Muscle layer of colon (tissue), 2 donors: ENCODE measurements around the gene SACS.

ENCODE experiments used
- H3K27ac ChIP-seq: one replicate; pipeline ENCODE4 v1.7.0; 2013; ENCODE audit warnings: low read depth, mild to moderate bottlenecking, low read length, moderate library complexity
- H3K27me3 ChIP-seq, 2 donors: one replicate each; pipeline ENCODE4 v1.7.0; 2013; ENCODE audit warnings: low read length in 2 of 2, mild to moderate bottlenecking in 2 of 2; ENCODE audit not compliant: insufficient read depth in 2 of 2, control insufficient read depth in 1 of 2
- H3K36me3 ChIP-seq: one replicate; pipeline ENCODE4 v1.7.0; 2013; ENCODE audit warnings: mild to moderate bottlenecking, low read length; ENCODE audit not compliant: insufficient read depth
- H3K4me1 ChIP-seq: one replicate; pipeline ENCODE4 v1.7.0; 2013; ENCODE audit warnings: mild to moderate bottlenecking, low read length; ENCODE audit not compliant: insufficient read depth
- H3K4me3 ChIP-seq, 2 donors: one replicate each; pipeline ENCODE4 v1.7.0; 2013; ENCODE audit warnings: low read length in 2 of 2, low read depth in 1 of 2, mild to moderate bottlenecking in 1 of 2, moderate library complexity in 1 of 2
- H3K9ac ChIP-seq: one replicate; pipeline ENCODE4 v1.7.0; 2013; ENCODE audit warnings: low read length
- H3K9me3 ChIP-seq: one replicate; pipeline ENCODE4 v1.7.0; 2013; ENCODE audit warnings: mild to moderate bottlenecking, low read length
- donor health status: abdominal sarcoma.
- donor health status: Adenocarcinoma of cecum.

Gene SACS

DNA sequence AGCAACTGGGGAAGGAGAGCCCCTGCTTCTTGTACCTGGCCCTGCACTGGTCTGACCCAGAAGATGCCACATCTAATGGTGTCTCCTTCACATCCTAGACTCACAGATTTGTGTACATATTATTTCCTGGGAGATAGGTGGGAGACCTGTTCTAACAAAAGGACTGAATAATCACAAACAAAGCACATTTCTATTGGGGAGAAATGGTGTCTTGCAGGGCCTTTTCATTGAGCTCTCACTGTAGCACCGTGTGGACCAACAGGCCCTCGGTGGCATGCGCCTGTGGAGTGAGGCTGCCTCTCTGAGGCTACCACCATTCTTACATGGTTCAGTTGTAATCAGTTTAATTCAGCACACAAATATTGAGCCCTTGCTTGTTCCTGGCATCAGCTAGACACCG lies 989 bp upstream of the SACS start:
- Histone ChIP-seq H3K27ac (no peak overlapping the region), H3K4me3 (no peak overlapping the region), H3K36me3 (no peaks in the 10 kb centered on the region), H3K27me3 (no peaks in the 10 kb centered on the region), H3K9ac (no peak overlapping the region), H3K4me1 (peaks cover 5% of the 10 kb centered on the region), H3K9me3 (no peaks in the 10 kb centered on the region)

DNA sequence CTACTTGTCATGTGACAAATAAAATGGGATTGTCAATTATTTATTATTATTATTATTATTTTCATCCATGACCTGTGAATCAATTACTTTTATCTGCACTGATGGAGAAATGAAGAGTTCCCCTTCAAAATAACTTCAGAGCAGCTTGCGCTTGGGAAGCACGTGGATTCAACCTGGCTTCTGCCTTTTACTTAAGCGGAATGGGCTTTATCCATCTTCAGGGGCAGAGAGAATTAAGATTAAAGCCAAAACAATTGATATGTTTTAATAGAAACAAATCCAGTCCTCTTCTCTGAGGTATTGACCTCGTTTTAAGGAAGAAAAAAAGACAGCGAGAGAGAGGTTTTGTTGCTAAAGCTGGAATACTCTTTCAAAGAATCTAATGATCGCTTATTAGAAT lies 876 bp downstream of the SACS start:
- H3K27ac ChIP-seq = peak overlapping the region; percentile 36
- H3K4me1 ChIP-seq = peaks cover 13% of the 10 kb centered on the region
- no peaks in the 10 kb centered on the region for H3K36me3 ChIP-seq
- no peaks in the 10 kb centered on the region for H3K9me3 ChIP-seq
- H3K9ac ChIP-seq = no peak overlapping the region
- no peaks in the 10 kb centered on the region for H3K27me3 ChIP-seq
- no peak overlapping the region for H3K4me3 ChIP-seq

DNA sequence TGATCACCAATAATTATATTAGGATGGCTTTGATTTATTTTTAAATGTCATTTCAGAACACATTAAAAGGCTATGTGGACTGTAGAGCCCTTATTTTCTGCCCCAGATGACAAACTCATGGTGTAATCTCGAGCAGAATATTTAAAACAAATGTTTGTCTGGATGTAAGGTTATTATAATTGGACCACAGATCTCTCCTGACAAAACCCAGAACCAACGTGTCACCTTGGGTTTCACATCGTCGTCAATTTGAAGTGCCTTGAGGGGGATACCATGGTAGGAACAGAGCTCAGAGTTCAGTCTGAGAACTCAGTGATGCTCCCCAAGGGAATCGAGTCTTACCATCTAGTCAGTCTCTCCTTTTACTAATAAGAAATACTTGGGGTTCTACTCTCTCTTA lies 2.8 kb downstream of the SACS start:
- no peaks in the 10 kb centered on the region for H3K27me3 ChIP-seq
- H3K9ac ChIP-seq = no peak overlapping the region
- peaks cover 25% of the 10 kb centered on the region for H3K4me1 ChIP-seq
- no peaks in the 10 kb centered on the region for H3K9me3 ChIP-seq
- H3K27ac ChIP-seq = no peak overlapping the region
- H3K36me3 ChIP-seq = no peaks in the 10 kb centered on the region
- H3K4me3 ChIP-seq = no peak overlapping the region

DNA sequence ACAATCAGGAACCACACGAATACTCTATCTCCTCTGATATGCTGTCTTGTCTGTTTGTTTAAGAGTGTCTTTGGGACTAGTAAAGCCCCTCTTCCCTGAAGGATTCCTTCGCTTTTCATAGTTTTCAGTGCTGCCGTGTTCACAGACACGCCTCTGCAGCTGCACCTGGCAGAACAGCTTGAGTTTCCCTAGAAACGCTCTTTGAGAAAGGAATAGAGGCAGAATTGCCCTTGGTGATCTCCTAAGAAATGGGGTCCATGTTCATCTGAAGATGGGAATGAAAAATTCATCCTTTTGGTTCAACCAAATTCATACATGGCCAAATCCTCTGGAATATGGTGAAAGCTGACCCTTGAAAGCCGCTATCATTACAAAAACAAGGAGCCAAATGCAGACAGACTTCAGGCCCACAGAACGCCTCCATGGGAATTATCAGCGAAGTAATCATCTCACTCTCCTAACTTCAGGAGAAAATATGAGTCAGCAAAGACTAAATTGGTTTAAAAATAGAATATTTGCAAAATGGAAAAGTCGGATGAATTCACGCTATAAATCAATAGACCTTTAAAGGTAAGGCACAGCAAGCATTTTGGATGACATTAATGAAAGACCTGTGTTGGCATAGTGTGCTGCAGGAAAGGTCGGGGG lies 5.5 kb downstream of the SACS start:
- Histone ChIP-seq H3K27me3 (no peaks in the 10 kb centered on the region), H3K4me3 (peak overlapping the region in 1 of 2 donors; percentile 12), H3K36me3 (no peaks in the 10 kb centered on the region), H3K9ac (no peak overlapping the region), H3K27ac (peak overlapping the region; percentile 68), H3K9me3 (no peaks in the 10 kb centered on the region), H3K4me1 (peaks cover 36% of the 10 kb centered on the region)

DNA sequence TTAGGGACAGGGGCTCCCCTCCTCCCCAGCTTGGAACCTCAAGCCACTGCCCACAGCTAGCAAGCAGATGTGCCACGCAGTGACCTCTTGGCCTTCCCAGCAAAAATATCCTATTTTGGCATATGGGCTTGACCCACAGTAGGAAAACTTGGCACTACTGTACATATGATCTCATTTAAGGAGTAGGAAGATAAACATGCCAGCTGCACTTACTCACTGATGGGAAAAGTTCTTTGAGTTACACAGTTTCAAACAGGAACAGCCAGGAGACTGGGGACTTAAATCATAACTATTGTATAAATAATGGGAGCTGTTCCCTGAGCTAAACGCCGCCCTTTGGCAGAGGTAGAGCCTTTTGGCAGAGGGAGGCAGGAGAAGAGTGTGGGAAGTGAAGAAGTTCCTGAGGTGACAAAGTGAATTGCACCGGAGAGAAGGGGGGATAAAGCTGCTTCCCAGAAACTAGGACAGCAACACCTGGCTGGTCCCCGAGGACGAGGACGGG lies 6.1 kb downstream of the SACS start:
- H3K4me3 ChIP-seq = peak overlapping the region in 1 of 2 donors; percentile 12
- H3K4me1 ChIP-seq = peaks cover 36% of the 10 kb centered on the region
- H3K9ac ChIP-seq = no peak overlapping the region
- no peaks in the 10 kb centered on the region for H3K27me3 ChIP-seq
- peak overlapping the region; percentile 86 for H3K27ac ChIP-seq
- no peaks in the 10 kb centered on the region for H3K9me3 ChIP-seq
- H3K36me3 ChIP-seq = no peaks in the 10 kb centered on the region

DNA sequence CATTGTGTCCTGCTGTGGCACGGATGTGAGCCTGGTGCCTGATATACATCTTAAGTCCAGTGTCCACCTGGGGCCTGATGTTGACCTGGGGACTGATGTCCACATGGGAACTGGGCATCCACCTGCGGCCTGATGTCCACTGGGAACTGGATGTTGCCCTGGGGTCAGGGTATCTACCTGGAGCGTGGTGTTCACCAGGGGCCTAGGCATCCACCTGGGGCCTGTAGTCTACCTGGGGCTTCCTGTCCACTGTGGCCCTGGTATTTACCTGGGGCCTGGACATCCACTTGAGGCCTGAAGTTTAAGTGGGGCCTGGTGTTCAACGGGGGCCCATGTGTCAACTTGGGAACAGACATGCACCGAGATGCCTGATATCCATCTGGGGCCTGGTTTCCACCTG lies 11.9 kb downstream of the SACS start:
- Histone ChIP-seq H3K4me3 (no peak overlapping the region), H3K27me3 (no peaks in the 10 kb centered on the region), H3K9ac (no peak overlapping the region), H3K36me3 (no peaks in the 10 kb centered on the region), H3K9me3 (no peaks in the 10 kb centered on the region), H3K4me1 (peaks cover 13% of the 10 kb centered on the region), H3K27ac (no peak overlapping the region)

DNA sequence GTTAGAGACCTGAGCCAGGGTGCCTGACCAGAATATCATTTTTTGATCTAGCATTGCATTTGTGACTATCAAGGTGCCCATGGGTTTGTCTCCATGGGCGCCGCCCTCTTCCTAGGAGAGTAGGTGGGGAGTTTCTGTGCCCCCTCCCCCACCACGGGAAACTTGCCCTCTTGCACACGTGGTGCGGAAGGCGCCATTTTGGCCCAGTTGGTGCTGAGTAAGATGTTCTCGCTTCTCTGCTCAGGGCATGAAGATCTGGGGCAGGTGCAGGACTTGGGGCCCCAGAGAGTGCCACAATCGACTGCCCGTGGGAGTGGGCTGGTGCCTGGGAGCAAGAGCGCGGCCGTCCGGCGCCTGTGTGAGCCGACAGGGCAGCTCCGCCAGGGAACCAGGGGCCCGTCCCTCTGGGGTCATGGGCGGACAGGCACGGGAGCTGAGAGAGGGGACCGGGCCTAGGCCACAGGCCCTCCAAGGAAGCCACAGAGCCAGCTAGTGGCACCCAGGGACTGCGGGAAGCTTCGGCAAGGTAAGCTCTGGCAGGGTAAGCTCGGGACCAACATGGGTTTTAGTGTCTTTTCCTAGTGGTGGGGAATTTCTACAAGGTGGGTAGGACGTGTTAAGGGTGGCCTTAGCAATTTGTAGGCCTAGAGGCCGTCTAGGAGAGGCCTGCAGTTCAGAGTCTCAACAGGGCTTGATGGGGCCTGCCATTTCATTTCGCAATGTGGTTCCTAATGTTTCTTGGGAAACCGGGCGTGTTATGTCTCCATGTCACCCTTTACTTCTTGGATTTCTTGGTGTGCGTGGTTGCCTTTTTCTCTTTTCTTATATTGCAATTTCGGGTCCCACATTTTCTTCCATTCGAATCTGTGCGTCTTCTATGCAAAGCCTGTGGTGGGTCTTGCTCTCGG lies 14.5 kb downstream of the SACS start:
- Histone ChIP-seq H3K9ac (no peak overlapping the region), H3K4me3 (no peak overlapping the region), H3K27me3 (no peaks in the 10 kb centered on the region), H3K27ac (no peak overlapping the region), H3K4me1 (no peaks in the 10 kb centered on the region), H3K9me3 (no peaks in the 10 kb centered on the region), H3K36me3 (no peaks in the 10 kb centered on the region)

DNA sequence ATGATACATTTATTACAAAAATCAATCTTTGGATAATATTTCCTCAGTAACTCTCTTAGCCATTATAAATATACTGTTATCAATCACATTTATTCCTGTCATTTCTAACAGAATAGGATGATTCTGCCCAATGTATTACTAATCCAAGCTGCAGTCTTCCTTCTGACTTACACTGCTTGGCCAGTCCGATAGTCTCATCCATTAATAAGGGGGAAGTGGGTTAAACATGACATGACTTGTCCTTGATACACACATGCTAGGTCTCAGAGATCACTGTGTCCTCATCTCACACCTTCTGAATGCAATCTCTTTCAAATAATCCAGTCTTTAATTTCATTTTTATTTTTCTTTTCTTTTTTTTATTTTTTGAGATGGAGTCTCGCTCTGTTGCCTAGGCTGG lies 18.8 kb downstream of the SACS start:
- H3K27me3 ChIP-seq = no peaks in the 10 kb centered on the region
- no peak overlapping the region for H3K4me3 ChIP-seq
- H3K9me3 ChIP-seq = no peaks in the 10 kb centered on the region
- no peaks in the 10 kb centered on the region for H3K4me1 ChIP-seq
- no peaks in the 10 kb centered on the region for H3K36me3 ChIP-seq
- no peak overlapping the region for H3K9ac ChIP-seq
- no peak overlapping the region for H3K27ac ChIP-seq

DNA sequence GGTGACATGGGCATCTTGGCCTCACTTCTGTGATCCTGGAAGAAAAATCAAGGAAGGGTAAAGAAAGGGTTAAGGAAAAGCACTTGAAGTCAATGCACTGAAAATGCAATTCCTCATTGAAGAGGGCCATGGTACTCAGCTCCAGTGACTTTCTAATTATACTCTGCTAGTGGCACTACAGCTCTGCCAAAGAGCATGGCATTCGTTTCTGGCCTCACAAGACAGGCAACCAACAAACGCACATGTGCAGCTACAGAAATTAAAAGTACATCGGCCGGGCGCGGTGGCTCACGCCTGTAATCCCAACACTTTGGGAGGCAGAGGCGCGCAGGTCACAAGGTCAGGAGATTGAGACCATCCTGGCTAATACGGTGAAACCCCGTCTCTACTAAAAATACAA lies 21.8 kb downstream of the SACS start:
- Histone ChIP-seq H3K27me3 (no peaks in the 10 kb centered on the region), H3K9ac (no peak overlapping the region), H3K4me3 (no peak overlapping the region), H3K36me3 (no peaks in the 10 kb centered on the region), H3K4me1 (no peaks in the 10 kb centered on the region), H3K9me3 (no peaks in the 10 kb centered on the region), H3K27ac (no peak overlapping the region)

DNA sequence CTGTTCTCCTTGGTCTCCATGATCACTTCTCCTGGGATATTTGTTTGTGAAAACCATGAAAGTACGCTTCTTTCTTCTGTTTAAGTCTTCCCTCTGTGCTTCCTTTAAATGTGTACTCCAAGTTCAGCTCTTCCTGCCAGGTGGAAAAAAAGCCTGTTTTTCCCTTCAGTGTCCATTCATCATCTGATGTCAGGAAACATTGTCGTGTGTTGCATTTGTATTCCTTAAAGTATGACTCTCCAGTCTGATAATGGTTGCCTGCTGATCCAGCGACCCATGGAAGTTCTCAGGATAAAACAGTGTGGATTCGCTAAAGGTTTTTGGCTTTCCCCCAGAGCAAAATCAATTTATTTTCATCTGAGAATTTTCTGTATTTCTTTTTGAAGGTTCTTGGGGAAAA lies 22.3 kb downstream of the SACS start:
- Histone ChIP-seq H3K36me3 (no peaks in the 10 kb centered on the region), H3K9me3 (no peaks in the 10 kb centered on the region), H3K4me1 (no peaks in the 10 kb centered on the region), H3K4me3 (no peak overlapping the region), H3K27ac (no peak overlapping the region), H3K27me3 (no peaks in the 10 kb centered on the region), H3K9ac (no peak overlapping the region)

DNA sequence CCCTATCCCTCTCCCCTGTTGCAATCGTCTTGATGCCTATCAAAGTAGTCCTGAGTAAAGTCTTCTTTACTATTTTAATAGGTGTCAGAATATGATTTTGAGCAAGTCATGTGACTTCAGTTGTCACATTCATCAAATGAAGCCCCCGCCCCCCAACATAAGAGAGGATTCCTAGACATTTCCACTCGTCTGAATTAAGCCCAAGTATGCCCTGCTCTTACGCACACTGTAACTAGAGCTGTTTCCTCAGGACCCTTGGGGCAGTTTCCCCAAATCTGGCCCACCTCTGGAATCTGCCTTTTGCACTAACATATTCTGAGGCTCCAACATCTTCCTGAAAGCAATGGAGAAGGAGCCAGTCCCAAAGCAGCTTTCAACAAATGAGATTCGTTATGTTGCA lies 25.5 kb downstream of the SACS start:
- no peak overlapping the region for H3K9ac ChIP-seq
- no peaks in the 10 kb centered on the region for H3K36me3 ChIP-seq
- no peaks in the 10 kb centered on the region for H3K9me3 ChIP-seq
- no peaks in the 10 kb centered on the region for H3K4me1 ChIP-seq
- no peaks in the 10 kb centered on the region for H3K27me3 ChIP-seq
- H3K27ac ChIP-seq = no peak overlapping the region
- no peak overlapping the region for H3K4me3 ChIP-seq
